Stimulated activated CD8-positive, alpha-beta memory T cell treated with anti-CD3 and anti-CD28 coated beads, Interleukin-15, amount 100 ng/mL, for 1 hour (primary cell): ENCODE results near the gene ZFAND6.

Experiments used
- DNase-seq: peaks from one replicate; pipeline ENCODE4 v3.0.0-alpha.2; 2020; ENCODE audit warnings: low read depth

The ZFAND6 gene

GRCh38 chr15:80171787-80172186, 112.3 kb downstream of the ZFAND6 start:
- no peak for DNase-seq

DNA sequence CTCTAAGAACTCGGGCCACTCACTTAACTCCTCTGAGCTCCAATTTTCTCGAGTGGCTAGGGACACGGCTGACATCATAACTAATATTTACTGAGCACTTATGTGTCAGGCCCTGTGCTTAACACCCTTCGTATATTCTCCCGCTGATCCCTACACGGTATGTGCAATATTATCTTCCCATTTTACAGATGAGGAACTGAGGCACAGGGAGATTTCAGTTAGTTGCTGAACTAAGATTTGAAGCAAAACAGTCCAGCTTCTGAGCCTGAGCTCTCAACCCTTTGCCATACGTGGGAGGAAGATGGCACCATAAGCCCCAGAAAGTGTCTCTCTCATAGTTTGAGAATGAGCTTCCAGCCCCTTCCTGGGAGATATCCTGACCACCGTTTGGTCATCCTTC, 112.9 kb downstream of the ZFAND6 start:
- DNase-seq: no peak

GRCh38 chr15:80173022-80173759, 113.7 kb downstream of the ZFAND6 start:
- DNase-seq: peak; percentile 46

DNA sequence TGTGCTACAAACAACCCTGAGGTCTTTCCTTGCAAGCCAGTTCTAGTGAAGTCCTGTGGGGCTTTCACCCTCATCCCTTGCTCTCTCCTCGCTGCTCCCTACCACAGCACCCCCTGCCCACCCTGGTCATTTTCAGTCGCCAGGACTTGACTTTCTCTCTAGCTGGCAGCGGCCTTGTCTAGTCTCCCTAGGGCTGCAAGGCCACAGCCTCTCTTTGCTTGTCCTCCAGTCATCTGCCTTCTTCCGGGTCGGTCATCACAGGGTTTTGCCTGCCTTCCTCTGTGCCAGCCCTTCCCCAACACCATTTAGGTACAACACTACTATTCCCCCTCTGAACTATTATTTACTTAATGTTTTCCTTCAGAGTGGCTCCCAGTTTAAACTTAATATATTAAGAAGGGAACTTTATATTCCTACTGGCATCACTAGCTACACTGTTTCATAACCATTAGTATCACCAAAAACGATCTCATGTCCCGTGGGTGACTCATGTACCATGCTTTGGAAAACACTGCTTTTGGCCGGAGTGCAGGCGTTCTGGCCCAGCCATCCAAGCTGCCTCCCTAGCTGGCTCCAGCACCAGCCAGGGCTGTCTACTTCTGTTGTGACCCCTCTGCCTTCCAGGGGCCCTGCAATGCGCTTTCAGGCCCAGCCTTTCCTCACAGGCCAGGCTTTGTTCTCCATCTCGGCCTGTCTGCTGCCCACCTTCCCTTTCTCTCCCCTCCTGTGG, 114.7 kb downstream of the ZFAND6 start:
- DNase-seq: no peak

DNA sequence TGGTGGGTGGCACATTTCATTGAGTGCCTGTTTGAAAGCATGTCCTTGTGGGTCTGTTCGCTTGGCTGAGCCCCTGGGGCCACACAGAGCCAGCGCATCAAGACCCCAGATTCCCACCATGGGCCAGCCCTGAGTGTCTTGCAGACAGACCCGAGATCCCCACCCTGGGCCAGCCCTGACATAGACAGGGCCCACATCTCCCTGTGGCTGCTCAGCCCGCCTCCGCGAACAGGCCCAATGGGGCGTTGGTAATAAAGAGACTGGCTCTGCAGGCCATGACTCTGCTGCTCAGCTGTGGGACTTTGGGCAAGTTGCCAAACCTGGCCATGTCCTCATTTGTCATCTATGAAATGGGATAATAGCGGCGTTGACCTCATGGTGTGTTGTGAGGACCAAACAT, 116.0 kb downstream of the ZFAND6 start:
- DNase-seq: no peak

DNA sequence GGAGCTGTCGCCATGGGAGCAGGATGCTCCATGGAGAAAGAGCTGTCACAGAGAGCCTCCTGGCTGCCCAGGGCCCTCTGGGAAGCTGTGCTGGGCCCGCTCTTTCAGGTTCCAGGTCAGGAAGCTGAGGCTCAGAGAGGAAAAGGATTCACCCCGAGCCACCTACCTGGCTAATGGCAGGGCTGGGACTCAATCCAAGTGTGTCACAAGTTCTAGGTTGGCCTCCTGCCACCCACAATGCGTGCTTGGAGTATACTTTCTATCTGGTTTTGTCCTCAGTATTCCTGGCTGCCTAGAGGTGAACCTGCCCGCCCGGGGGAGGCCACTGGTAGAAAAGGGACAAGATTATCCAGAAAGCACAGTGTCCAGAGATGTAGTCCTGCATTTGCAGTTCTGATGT, 117.0 kb downstream of the ZFAND6 start:
- no peak for DNase-seq

- DNase-seq: no peak
Observed at GRCh38 chr15:80177156-80177555, 117.7 kb downstream of the ZFAND6 start.

DNA sequence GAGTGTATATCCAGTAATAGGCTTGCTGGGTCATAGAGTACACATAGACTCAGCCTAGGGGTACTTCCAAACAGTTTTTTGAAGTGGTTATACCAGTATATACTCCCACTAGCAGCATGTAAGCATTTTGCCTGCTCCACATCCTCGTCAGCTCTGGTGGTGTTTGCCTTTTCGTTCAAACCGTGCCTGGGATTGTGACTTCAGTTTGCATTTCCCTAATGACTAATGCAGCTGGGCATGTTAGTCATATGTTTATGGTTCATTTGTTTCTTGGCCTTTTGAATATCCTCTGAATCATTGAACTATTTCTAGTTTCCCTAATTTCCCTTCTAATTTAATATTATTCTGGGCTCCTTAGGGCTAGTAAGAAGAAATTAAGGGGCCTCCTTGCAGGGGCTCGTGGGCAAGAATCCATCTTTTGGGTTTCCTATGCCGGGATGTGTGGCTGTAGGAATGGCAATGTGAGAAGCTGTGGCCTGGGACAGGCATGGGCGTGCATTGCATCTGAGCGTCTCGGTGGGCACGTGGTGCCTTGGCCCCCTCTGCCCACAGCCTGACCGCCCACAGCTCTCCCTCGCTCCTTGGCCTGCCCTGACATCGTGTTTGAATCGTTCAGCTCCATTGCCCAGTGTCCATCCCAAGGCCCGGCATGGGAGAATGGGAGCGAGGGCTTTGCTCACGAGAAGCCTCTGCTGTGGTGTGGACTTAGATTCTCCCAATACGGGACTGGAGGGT, 119.7 kb downstream of the ZFAND6 start:
- no peak for DNase-seq

DNA sequence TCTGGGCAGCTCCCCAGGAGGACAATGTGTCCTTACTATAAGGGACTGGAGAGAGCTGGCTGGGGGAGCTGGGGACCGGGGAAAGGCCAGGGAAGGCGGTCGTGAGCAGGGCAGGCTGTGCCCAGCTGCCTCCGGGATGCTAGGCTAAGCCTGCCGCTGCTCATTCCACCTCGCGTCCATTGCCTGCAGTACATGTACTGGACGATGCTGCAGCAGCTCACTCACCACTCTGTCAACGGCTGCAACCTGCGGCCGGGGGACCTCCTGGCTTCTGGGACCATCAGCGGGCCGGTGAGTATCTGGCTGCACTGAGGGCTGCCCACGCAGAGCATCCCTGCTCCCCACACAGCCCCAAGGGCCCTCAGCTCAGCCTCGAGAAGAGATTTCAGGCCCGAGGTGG, 120.5 kb downstream of the ZFAND6 start:
- DNase-seq: no peak

- no peak for DNase-seq
Observed at GRCh38 chr15:80180468-80180867, 121.0 kb downstream of the ZFAND6 start.

DNA sequence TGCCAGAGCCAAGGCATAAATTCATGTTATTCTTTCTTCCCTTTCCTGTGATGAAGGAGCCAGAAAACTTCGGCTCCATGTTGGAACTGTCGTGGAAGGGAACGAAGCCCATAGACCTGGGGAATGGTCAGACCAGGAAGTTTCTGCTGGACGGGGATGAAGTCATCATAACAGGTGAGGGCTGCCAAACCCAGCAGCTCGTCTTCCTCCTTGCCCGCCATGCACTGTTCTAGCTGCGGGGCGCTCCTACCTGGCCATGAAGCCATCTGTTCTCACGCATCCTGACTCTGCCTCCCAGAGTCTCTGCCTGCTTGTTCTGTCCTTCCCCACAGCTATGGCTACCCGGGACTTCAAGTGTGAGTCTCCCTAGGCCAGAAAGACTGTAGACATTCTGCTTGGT, 121.5 kb downstream of the ZFAND6 start:
- DNase-seq: no peak

DNA sequence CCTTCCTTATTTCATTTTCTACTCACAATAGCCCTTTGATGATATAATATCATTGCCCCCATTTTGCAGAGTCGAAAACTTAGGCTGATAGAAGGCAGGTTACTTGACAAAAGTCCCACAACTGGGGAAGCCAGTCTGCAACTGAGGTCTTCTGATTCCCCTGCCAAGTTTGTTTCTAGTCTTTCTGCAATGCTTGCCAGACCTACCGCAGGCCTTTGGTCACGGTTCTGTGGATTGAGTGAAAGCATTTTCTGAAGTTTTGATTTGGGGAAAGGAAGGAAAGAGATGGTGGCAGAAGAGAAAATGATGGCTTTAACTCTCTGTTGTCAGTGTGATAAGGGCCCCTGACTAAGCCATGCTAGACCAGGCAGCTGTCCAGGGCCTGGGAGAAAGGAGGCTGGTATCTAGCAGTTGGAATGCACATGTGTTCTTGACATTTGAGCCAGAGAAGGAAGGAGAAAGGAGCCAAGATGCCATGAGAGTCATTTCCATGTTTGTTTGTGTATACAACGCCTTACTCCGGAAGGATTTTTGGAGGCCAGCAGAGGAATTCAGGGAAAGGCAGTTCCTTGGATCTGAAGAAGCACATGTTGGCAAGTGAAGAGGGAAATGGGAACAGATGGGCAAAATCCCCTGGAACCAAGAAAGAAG, 123.3 kb downstream of the ZFAND6 start:
- DNase-seq: no peak

DNA sequence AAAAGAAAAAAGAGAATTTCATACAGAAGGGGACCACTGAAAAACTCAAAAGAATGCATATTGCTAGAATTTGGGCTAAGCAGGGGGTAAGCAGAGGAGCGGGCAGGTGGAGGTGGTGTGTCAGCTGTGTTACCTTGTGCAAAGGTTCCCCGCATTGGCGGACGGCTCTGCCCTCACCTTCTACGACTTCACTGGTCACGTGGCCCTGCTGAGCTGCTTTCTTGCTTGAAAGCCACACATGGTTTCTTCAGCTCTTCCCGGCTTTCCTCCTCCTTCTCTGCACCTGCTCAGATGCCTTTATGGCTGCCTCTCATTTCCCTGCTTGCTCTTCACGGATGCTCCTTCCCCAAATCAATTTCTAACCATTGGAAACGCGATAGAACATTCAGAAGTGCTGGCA, 123.8 kb downstream of the ZFAND6 start:
- DNase-seq: no peak

GRCh38 chr15:80183886-80184285, 124.4 kb downstream of the ZFAND6 start:
- no peak for DNase-seq

GRCh38 chr15:80184554-80184953, 125.1 kb downstream of the ZFAND6 start:
- DNase-seq: no peak

DNA sequence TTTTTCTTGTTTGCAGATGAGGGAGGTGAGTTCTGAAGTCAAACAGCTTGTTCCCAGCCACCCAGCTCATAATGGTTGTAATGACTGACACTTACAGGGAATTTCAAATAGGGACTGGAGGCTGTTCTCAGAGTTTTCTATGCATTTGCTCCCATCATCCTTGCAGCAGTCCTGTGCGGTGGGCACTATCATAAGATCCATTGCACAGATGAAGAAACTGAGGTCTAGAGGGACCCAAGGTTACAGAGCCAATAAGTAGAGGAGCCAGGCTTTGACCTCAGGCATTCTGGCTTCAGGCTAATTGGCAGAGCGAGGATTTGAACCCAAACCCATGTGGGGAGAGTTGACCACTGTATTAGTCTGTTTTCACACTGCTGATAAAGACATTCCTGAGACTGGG, 125.7 kb downstream of the ZFAND6 start:
- no peak for DNase-seq

DNA sequence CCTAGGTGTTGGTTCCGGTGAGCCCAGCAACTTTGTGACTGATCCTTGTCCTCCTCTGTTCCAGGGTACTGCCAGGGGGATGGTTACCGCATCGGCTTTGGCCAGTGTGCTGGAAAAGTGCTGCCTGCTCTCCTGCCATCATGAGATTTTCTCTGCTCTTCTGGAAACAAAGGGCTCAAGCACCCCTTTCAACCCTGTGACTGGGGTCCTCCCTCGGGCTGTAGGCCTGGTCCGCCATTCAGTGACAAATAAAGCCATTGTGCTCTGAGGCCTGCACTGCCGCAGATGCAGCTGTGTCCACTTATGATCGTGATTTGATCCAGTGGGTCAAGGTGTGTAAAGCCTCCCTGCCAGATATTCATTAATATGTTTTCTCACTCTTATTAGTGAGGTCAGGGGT, 126.6 kb downstream of the ZFAND6 start:
- DNase-seq: no peak

GRCh38 chr15:80186597-80186996, 127.1 kb downstream of the ZFAND6 start:
- DNase-seq: no peak
